ENCODE data around the gene HOXB4. TPM values are rescaled to one million over a fixed set of nuclear protein-coding genes. Genes with fewer than 3 reads are reported as not detected.

Gene HOXB4
- total RNA-seq, 1 experiment from 2014 or later, result not detected

- Histone ChIP-seq H3K18ac (ENCODE audit: insufficient read length, low read depth, low read length) (no peak overlapping the region), H2BK20ac (ENCODE audit: low read depth, low read length, poor library complexity, severe bottlenecking) (no peak overlapping the region), H2BK12ac (ENCODE audit: insufficient read length, low read depth, low read length) (no peak overlapping the region), H3K79me2 (ENCODE audit: insufficient read depth, low read length) (no peaks in the 10 kb centered on the region), H2BK120ac (ENCODE audit: low read depth, low read length, poor library complexity, severe bottlenecking) (no peak overlapping the region), H3K79me1 (ENCODE audit: insufficient read depth, low read depth, low read length, poor library complexity, severe bottlenecking) (no peaks in the 10 kb centered on the region), H2BK5ac (ENCODE audit: insufficient read length, low read length) (no peak overlapping the region), H3K4me1 (ENCODE audit: insufficient read depth, low read length) (no peaks in the 10 kb centered on the region), H2AFZ (ENCODE audit: low read length) (no peak overlapping the region), H4K5ac (ENCODE audit: insufficient read length, low read depth, low read length) (no peak overlapping the region), H3K27ac (ENCODE audit: insufficient read length, low read depth, low read length) (no peak overlapping the region), H2BK15ac (ENCODE audit: low read depth, low read length) (no peak overlapping the region), H3K4me2 (ENCODE audit: insufficient read depth, insufficient read length, low read length) (no peak overlapping the region), H4K91ac (ENCODE audit: insufficient read length, low read depth, low read length) (no peak overlapping the region), H3K23me2 (ENCODE audit: insufficient read length, low read depth, low read length, poor library complexity, severe bottlenecking) (peaks cover 6% of the 10 kb centered on the region), H3K27me3 (ENCODE audit: insufficient read depth, low read length) (peaks cover 43% of the 10 kb centered on the region), H3K56ac (ENCODE audit: insufficient read length, low read depth, low read length) (no peak overlapping the region), H3K23ac (ENCODE audit: insufficient read length, low read depth, low read length) (no peak overlapping the region), H3K9me3 (ENCODE audit: control insufficient read depth, low read depth, low read length) (no peaks in the 10 kb centered on the region), H3K9ac (ENCODE audit: extremely low read depth, insufficient read length, low read length) (no peak overlapping the region), H2AK5ac (ENCODE audit: insufficient read length, low read length) (no peak overlapping the region), H3K4ac (ENCODE audit: low read depth, low read length) (no peak overlapping the region), H3K14ac (ENCODE audit: insufficient read depth, low read length) (no peak overlapping the region), H4K8ac (replicated peaks; ENCODE audit: insufficient read length, low read depth, low read length) (no peak overlapping the region), H4K20me1 (ENCODE audit: control insufficient read depth, insufficient read depth, insufficient read length) (no peaks in the 10 kb centered on the region), H3T11ph (ENCODE audit: low read length) (no peak overlapping the region)
- no CpG with 5 or more reads among the region's 4 CpGs for WGBS (ENCODE audit: extremely low coverage, insufficient read length, low lambda C conversion rate)
- peaks cover 12 to 24% of the 10 kb centered on the region in 2 experiments for H3K4me1 Mint-ChIP-seq
- peaks cover 98% of the 10 kb centered on the region for H3K27me3 Mint-ChIP-seq (ENCODE audit: low read depth)
- H3K4me3 Mint-ChIP-seq, result no peak overlapping the region
- H3K27ac Mint-ChIP-seq, result no peak overlapping the region
- DNase-seq, result no peak
- peaks cover 0 to 7% of the 10 kb centered on the region in 2 experiments; a peak in 2 of 5 replicates for H3K9me3 Mint-ChIP-seq
- no peaks in the 10 kb centered on the region; a peak in 1 of 7 replicates for H3K36me3 Mint-ChIP-seq (ENCODE audit: insufficient read depth in 1 of 3, low read depth in 3 of 3)
- no peak for TF ChIP-seq CTCF (conservative IDR thresholded peaks at IDR 0.05)
Observed at GRCh38 chr17:48539177-48539576, 39.0 kb downstream of the HOXB4 start.

Measured in H9 (cell line).